SK-N-SH treated with all-trans-retinoic acid at 6 μM for 48 hours (cell line): Measurements from ENCODE around the gene CTAG1A.
"Not testable (repeated sequence)": the region's sequence is repeated elsewhere in the genome, so short reads cannot be mapped to it uniquely, and the experiment has no call there.

ENCODE experiments used
- ARNTL ChIP-seq: fragments of 450-650 bp; formaldehyde crosslinking; IDR thresholded peaks from 2 replicates; pipeline ENCODE4 v1.5.0; 2020; ENCODE audit warnings: low read depth, mild to moderate bottlenecking, moderate library complexity, borderline replicate concordance
- BACH2 ChIP-seq: fragments of 250-450 bp; sonication (Bioruptor Pico); IDR thresholded peaks from 2 replicates; pipeline ENCODE4 v1.9.0; 2021; ENCODE audit warnings: mild to moderate bottlenecking, borderline replicate concordance
- CREB5 ChIP-seq: fragments of 250-450 bp; sonication (Bioruptor Pico); IDR thresholded peaks from 2 replicates; pipeline ENCODE4 v1.5.1; 2020; ENCODE audit warnings: low read depth, mild to moderate bottlenecking, moderate library complexity
- CSDC2 ChIP-seq: fragments of 250-450 bp; sonication (Bioruptor Pico); IDR thresholded peaks from 2 replicates; pipeline ENCODE4 v1.5.0; 2020; ENCODE audit warnings: mild to moderate bottlenecking, moderate library complexity
- ISL1 ChIP-seq: fragments of 250-450 bp; sonication (Bioruptor Pico); IDR thresholded peaks from 2 replicates; pipeline ENCODE4 v2.1.2; 2022; ENCODE audit warnings: mild to moderate bottlenecking, moderate library complexity
- PATZ1 ChIP-seq: fragments of 250-450 bp; sonication (Bioruptor Pico); IDR thresholded peaks from 2 replicates; pipeline ENCODE4 v1.8.0; 2020; ENCODE audit warnings: mild to moderate bottlenecking, moderate library complexity, borderline replicate concordance
- PPARA ChIP-seq: fragments of 250-450 bp; sonication (Bioruptor Pico); IDR thresholded peaks from 2 replicates; pipeline ENCODE4 v1.5.0; 2020; ENCODE audit warnings: mild to moderate bottlenecking, borderline replicate concordance
- RARB ChIP-seq: fragments of 250-450 bp; sonication (Bioruptor Pico); IDR thresholded peaks from 2 replicates; pipeline ENCODE4 v1.8.0; 2021; ENCODE audit warnings: mild to moderate bottlenecking, moderate library complexity
- TCF4 ChIP-seq: fragments of 250-450 bp; sonication (Bioruptor Pico); IDR thresholded peaks from 2 replicates; pipeline ENCODE4 v1.8.0; 2021; ENCODE audit warnings: mild to moderate bottlenecking, moderate library complexity, borderline replicate concordance
- TOX ChIP-seq: fragments of 250-450 bp; sonication (Bioruptor Pico); IDR thresholded peaks from 2 replicates; pipeline ENCODE4 v1.8.0; 2021; ENCODE audit warnings: mild to moderate bottlenecking, moderate library complexity, borderline replicate concordance
- TSHZ2 ChIP-seq: fragments of 250-450 bp; sonication (Bioruptor Pico); IDR thresholded peaks from 2 replicates; pipeline ENCODE4 v1.5.0; 2020; ENCODE audit warnings: mild to moderate bottlenecking, moderate library complexity
- ZC3H10 ChIP-seq: fragments of 250-450 bp; sonication (Bioruptor Pico); IDR thresholded peaks from 2 replicates; pipeline ENCODE4 v1.5.1; 2021; ENCODE audit warnings: mild to moderate bottlenecking, moderate library complexity
- ZFP3 ChIP-seq: fragments of 250-450 bp; sonication (Bioruptor Pico); IDR thresholded peaks from 2 replicates; pipeline ENCODE4 v1.5.0; 2020; ENCODE audit warnings: mild to moderate bottlenecking, moderate library complexity
- ZFP30 ChIP-seq: fragments of 450-650 bp; formaldehyde crosslinking; IDR thresholded peaks from 2 replicates; pipeline ENCODE4 v1.5.0; 2022; ENCODE audit warnings: mild to moderate bottlenecking, moderate library complexity

- not testable (repeated sequence) for TF ChIP-seq PATZ1; BACH2 (CRISPR knock-in tag); ZC3H10 (CRISPR knock-in tag); ZFP3; CSDC2 (CRISPR knock-in tag); TOX (CRISPR knock-in tag); RARB (CRISPR knock-in tag); PPARA (CRISPR knock-in tag); CREB5 (CRISPR knock-in tag); ISL1; TSHZ2 (CRISPR knock-in tag); ARNTL (CRISPR knock-in tag); TCF4 (CRISPR knock-in tag); ZFP30 (CRISPR knock-in tag)
Measured at GRCh38 chrX:154613586-154613985, 28.7 kb downstream of the CTAG1A start.
